ENCODE measurements around the gene ADGRF1.
"Not testable (repeated sequence)": the region's sequence is repeated elsewhere in the genome, so short reads cannot be mapped to it uniquely, and the experiment has no call there.

The ADGRF1 gene

GRCh38 chr6:47023573-47023972 lies 18.6 kb downstream of the ADGRF1 start:
- no peak overlapping the region for H3K4me3 ChIP-seq (ENCODE audit: low read depth, low read length)

GRCh38 chr6:47022191-47022590 lies 19.9 kb downstream of the ADGRF1 start:
- no peak overlapping the region for H3K4me3 ChIP-seq (ENCODE audit: low read depth, low read length)

DNA sequence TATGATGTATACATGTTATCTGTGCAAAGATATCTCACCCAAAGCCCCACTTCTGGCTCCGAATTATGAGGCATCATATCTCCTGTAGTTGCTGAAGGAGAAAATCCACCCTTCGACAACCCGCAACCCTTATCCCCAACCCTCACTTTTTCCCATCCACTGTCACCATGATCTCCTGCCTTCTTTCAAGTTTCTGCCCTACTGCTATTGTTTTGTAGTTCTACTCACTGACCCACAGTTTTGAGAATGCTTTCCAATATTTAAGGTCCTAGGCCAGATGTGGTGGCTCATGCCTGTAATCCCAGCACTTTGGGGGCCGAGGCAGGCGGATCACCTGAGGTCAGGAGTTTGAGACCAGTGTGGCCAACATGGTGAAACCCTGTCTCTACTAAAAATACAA lies 22.2 kb downstream of the ADGRF1 start:
- no peak overlapping the region for H3K4me3 ChIP-seq (ENCODE audit: low read depth, low read length)

DNA sequence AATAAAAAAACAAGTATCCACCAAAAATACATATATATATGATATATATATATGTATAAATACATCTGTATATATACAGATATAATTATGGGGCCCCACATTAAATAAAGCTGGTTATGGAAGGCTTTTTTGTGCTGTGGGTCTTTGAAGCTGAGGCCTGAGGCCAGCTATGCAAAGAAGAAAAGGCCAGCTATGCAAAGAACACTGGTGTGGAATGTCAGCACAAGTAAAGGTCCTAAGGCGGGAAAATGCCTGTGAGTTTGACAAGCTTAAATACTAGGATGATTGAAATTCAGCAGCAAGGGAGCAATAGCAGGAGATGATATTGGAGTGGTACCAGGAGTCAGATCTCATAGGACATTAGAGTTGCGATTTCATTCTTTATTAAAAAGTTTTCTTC lies 25.2 kb downstream of the ADGRF1 start:
- H3K4me3 ChIP-seq (ENCODE audit: low read depth, low read length), result no peak overlapping the region

GRCh38 chr6:47016261-47016660 lies 25.9 kb downstream of the ADGRF1 start:
- no peak overlapping the region for H3K4me3 ChIP-seq (ENCODE audit: low read depth, low read length)

- no peak overlapping the region for H3K4me3 ChIP-seq (ENCODE audit: low read depth, low read length)
Observed at GRCh38 chr6:47014401-47014800, 27.7 kb downstream of the ADGRF1 start.

- no peak overlapping the region for H3K4me3 ChIP-seq (ENCODE audit: low read depth, low read length)
Observed at GRCh38 chr6:47009583-47009982, 32.5 kb downstream of the ADGRF1 start.

DNA sequence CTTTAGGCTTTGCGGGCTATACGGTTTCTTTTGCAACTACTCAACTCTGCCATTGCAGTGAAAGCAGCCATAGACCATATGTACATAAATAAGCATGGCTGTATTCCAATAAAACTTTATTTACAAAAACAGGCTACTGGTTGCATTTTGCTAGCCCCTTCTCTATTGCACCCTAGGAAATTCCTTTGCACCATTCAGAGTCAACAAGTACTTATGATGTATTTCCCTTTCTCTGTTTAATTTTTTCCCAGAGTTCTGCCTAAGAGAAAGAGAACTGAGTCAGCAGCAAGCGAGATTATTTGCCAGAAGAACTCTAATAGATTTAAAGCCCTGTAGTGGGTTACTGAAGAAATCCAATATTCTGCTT lies 33.8 kb downstream of the ADGRF1 start:
- no peak overlapping the region for H3K4me3 ChIP-seq (ENCODE audit: low read depth, low read length)

GRCh38 chr6:47007657-47008396 lies 34.3 kb downstream of the ADGRF1 start:
- no peak overlapping the region for H3K4me3 ChIP-seq (ENCODE audit: low read depth, low read length)

- no peak overlapping the region for H3K4me3 ChIP-seq (ENCODE audit: low read depth, low read length)
Observed at GRCh38 chr6:47005486-47005885, 36.6 kb downstream of the ADGRF1 start.

- no peak overlapping the region for H3K4me3 ChIP-seq (ENCODE audit: low read depth, low read length)
Observed at GRCh38 chr6:47004463-47004862, 37.7 kb downstream of the ADGRF1 start.

DNA sequence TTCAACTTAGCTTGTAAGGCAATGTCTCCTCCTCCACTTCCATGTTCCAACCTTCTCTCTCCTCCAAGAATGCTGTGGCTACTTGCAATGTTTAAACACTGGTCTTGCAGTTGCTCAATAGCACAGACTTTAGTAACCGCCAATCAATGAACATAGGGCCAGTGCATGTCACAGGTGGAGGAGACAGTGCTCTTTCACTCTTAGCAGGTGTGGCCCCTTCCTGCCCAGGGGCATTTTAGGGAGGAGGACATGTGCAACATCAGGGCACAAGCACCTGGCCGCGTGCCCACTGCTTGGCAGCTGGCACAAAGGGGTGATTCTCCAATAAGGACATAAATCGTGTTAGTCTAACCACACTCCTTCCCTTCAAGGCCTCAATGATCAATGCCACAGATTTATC lies 41.3 kb downstream of the ADGRF1 start:
- H3K4me3 ChIP-seq (ENCODE audit: low read depth, low read length), result no peak overlapping the region

DNA sequence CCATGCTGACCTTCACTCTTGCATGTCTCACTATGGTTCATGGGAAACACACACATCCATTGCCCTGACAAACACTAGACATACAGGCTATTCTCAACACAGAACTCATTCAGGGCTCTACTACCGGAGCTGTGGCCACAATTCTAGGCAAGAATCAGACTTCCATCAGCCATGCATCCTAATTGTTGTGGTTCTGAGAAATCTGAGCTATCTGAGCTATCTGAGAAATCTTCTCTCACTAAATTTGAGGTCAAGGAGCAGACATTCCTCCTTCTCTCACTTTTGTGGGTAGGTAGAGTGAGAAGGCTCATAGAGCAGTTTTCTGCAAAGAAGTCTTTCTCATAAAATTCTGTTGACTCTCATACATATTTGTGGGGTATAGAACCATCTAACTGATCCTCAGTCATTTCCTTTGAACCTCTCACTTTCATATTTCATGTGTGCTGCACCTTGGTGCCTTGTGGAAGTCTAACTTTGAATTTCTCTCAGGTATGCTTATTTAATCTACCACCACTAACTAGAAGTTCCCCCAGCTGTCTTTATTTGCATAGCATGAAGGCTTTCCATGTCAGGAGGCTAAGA lies 43.6 kb downstream of the ADGRF1 start:
- no peak overlapping the region for H3K4me3 ChIP-seq (ENCODE audit: low read depth, low read length)

GRCh38 chr6:46997646-46998045 lies 44.5 kb downstream of the ADGRF1 start:
- H3K4me3 ChIP-seq (ENCODE audit: low read depth, low read length), result no peak overlapping the region

- no peak overlapping the region for H3K4me3 ChIP-seq (ENCODE audit: low read depth, low read length)
Observed at GRCh38 chr6:46996860-46997641, 45.1 kb downstream of the ADGRF1 start.

- H3K4me3 ChIP-seq (ENCODE audit: low read depth, low read length), result no peak overlapping the region
Observed at GRCh38 chr6:46994933-46995332, 47.2 kb downstream of the ADGRF1 start.

- no peak overlapping the region for H3K4me3 ChIP-seq (ENCODE audit: low read depth, low read length)
Observed at GRCh38 chr6:46993846-46994245, 48.3 kb downstream of the ADGRF1 start.

DNA sequence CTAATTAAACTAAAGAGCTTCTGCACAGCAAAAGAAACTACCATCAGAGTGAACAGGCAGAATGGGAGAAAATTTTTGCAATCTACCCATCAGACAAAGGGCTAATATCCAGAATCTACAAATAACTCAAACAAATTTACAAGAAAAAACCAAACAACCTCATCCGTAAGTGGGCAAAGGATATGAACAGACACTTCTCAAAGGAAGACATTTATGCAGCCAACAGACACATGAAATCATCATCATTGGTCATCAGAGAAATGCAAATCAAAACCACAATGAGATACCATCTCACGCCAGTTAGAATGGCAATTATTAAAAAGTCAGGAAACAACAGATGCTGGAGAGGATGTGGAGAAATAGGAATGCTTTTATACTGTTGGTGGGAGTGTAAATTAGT lies 49.7 kb downstream of the ADGRF1 start:
- H3K4me3 ChIP-seq (ENCODE audit: low read depth, low read length), result not testable (repeated sequence)

GRCh38 chr6:46990818-46991510 lies 51.2 kb downstream of the ADGRF1 start:
- not testable (repeated sequence) for H3K4me3 ChIP-seq (ENCODE audit: low read depth, low read length)

GRCh38 chr6:46990031-46990644 lies 52.0 kb downstream of the ADGRF1 start:
- no peak overlapping the region for H3K4me3 ChIP-seq (ENCODE audit: low read depth, low read length)

GRCh38 chr6:46989398-46989797 lies 52.7 kb downstream of the ADGRF1 start:
- H3K4me3 ChIP-seq (ENCODE audit: low read depth, low read length), result no peak overlapping the region

Measured in iPS-11a (cell line).